K562 (cell line): ENCODE data around the gene PPP2R1B. TPM values are rescaled to one million over a fixed set of nuclear protein-coding genes. Genes with fewer than 3 reads are reported as not detected.

ENCODE experiments used
- CBX3 ChIP-seq, 2 experiments: IDR thresholded peaks; 1 replicate in 1 of 2; 2 replicates in 1 of 2; pipeline ENCODE4 v1.6.1; 2012; ENCODE audit warnings: inconsistent platforms in 2 of 2, low read length in 2 of 2, borderline replicate concordance in 1 of 2, control low read depth in 1 of 2
- FOSL1 ChIP-seq: fragments of 200-800 bp; sonication (Bioruptor generic); conservative IDR thresholded peaks from 2 replicates; pipeline ENCODE4 v1.6.1; 2016; ENCODE audit warnings: missing genetic modification characterization, missing compliant biosample characterization
- HDAC1 ChIP-seq, 2 experiments: fragments of 450-650 bp; IDR thresholded peaks; 2 replicates each; pipeline ENCODE4 v1.6.1; 2016 to 2017; ENCODE audit warnings: inconsistent platforms in 1 of 2, mild to moderate bottlenecking in 1 of 2, moderate library complexity in 1 of 2
- HDAC6 ChIP-seq: IDR thresholded peaks from 2 replicates; pipeline ENCODE4 v1.6.1; 2012; ENCODE audit warnings: low read depth, mild to moderate bottlenecking, control low read depth, inconsistent platforms, low read length, moderate library complexity
- KAT2B ChIP-seq: IDR thresholded peaks from one replicate; pipeline ENCODE4 v1.6.1; 2012; ENCODE audit warnings: low read depth, mild to moderate bottlenecking, control low read depth, inconsistent platforms, low read length, moderate library complexity
- L3MBTL2 ChIP-seq: fragments of 450-650 bp; IDR thresholded peaks from 2 replicates; pipeline ENCODE4 v1.6.1; 2016; ENCODE audit warnings: mild to moderate bottlenecking, moderate library complexity
- POLR2A ChIP-seq: fragments of 450-650 bp; conservative IDR thresholded peaks from 2 replicates; pipeline ENCODE4 v1.6.1; 2016
- SMAD1 ChIP-seq: fragments of 150-350 bp; IDR thresholded peaks from 2 replicates; pipeline ENCODE4 v1.6.1; 2014; ENCODE audit warnings: low read length, low read depth; ENCODE audit not compliant: partially characterized antibody
- TBP ChIP-seq: optimal IDR thresholded peaks from 2 replicates; pipeline ENCODE3; 2011; ENCODE audit warnings: low read depth, low read length, improper control_type of control experiment
- TEAD1 ChIP-seq, 2 experiments: fragments of 450-650 bp in 1 of 2; sonication (generic) in 1 of 2; formaldehyde crosslinking; IDR thresholded peaks; 2 replicates each; pipeline versions ENCODE4 v1.4.0 to v1.8.0; 2020 to 2022; ENCODE audit warnings: mild to moderate bottlenecking in 2 of 2, missing genetic modification reagents in 1 of 2
- ZKSCAN1 ChIP-seq: fragments of 150-350 bp; IDR thresholded peaks from 2 replicates; pipeline ENCODE4 v1.6.1; 2016; ENCODE audit warnings: low read depth, low read length
- ZNF197 ChIP-seq: fragments of 200-800 bp; sonication (Bioruptor generic); IDR thresholded peaks from 2 replicates; pipeline ENCODE4 v1.6.1; 2016; ENCODE audit warnings: low read depth, missing genetic modification characterization, missing compliant biosample characterization
- ZNF518B ChIP-seq: fragments of 250-450 bp; sonication (Bioruptor Pico); IDR thresholded peaks from 2 replicates; pipeline ENCODE4 v1.5.0; 2021; ENCODE audit warnings: mild to moderate bottlenecking, moderate library complexity
- ZNF639 ChIP-seq, 2 experiments: fragments of 200-800 bp in 1 of 2; sonication (Bioruptor generic) in 1 of 2; sonication (generic) in 1 of 2; formaldehyde crosslinking in 1 of 2; IDR thresholded peaks in 1 of 2; conservative IDR thresholded peaks in 1 of 2; 2 replicates each; pipeline versions ENCODE4 v1.5.0 to v1.6.1; 2016 to 2020; ENCODE audit warnings: missing compliant biosample characterization in 1 of 2, missing genetic modification characterization in 1 of 2, missing genetic modification reagents in 1 of 2
- polyA plus RNA-seq, 8 experiments: library from polyadenylated mRNA; depleted of rRNA in 4 of 8; stranded (reverse) in 5 of 8; unstranded in 3 of 8; fragments of >200 nt; fragmentation: Nextera tagmentation in 2 of 8; fragmentation: Illumina TruSeq in 1 of 8; extraction: Ambion mirVana in 2 of 8; extraction: Trizol in 1 of 8; gene quantifications; 2 replicates each; pipeline versions ENCODE4 v1.2.1 to v1.2.3, GENCODE V29; 2011 to 2014; ENCODE audit warnings: inconsistent platforms in 1 of 8, missing spikeins in 1 of 8
- total RNA-seq, 7 experiments: library from RNA; depleted of rRNA in 6 of 7; stranded (reverse); fragments of >200 nt in 6 of 7; fragmentation: Illumina TruSeq in 2 of 7; extraction: Trizol in 2 of 7; gene quantifications; 2 replicates each; pipeline versions ENCODE4 v1.2.1 to v1.2.3, GENCODE V29; 2011 to 2021; ENCODE audit warnings: low replicate concordance in 1 of 7
- TF ChIP-seq, protein P1 (sequence below): sonication (generic); formaldehyde crosslinking; IDR thresholded peaks from 2 replicates; pipeline ENCODE4 v1.9.0; 2022; ENCODE audit warnings: mild to moderate bottlenecking, missing genetic modification reagents

PPP2R1B gene
- total and polyA plus RNA-seq, 9 of the 15 experiments (the other 6 are each of a cell fraction or from before 2014, with no cell fraction given), result 24.6 to 68.5 (median 39.8) TPM

DNA sequence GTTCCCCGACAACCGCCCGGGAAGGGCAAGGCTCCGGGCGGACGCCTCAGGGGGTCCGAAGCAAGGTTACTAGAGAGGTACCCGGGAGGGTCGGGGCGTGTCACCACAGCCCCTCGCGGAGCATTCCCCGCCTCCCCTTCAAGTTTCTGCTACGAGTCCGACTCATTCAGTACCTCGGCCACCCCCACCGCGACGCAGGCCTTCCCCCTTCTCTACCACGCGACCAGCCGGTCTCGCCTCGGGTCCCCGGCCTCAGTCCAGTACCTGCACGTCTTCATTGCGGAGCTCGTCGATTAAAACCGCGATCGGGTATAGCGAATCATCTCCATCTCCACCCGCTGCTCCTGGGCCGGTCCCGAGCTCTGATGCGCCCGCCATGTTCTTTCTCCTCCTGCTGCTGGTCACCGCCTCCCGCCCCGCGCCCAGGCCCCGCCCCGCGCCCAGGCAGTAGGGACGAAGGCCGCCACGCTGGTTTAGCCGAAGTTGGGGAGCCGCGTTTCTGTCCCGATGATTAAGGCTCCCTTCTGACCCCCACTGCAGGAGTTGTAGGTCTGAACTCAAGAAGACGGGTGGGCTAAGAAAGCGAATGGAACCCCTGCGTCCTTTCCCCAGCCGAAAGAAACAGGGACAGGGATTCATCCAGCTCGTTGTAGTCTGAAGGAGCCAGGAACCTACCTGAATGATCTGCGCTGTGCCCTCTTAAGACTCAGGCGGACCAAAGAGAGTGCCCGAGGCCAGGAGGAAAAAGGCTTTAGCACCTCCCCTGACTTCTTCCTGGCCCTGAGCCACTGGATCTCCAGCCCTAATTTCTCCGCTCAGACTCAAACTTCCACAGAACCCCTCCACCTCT, at the start of gene PPP2R1B (continued):
- TF ChIP-seq ZNF518B (CRISPR knock-in tag) (no peak), CBX3 (IDR thresholded peaks at IDR 0.05; ENCODE audit: borderline replicate concordance in 1 of 2, low read length in 2 of 2) (peak in 1 of 2 experiments; percentile 4; a peak in 1 of 3 replicates), SMAD1 (no peak), ZNF639 (CRISPR knock-in tag; conservative IDR thresholded peaks at IDR 0.05 in 1 of 2, IDR thresholded peaks at IDR 0.05 in 1 of 2) (no peak), HDAC1 (IDR thresholded peaks at IDR 0.05) (peak in 1 of 2 experiments; percentile 69; a peak in 1 of 4 replicates), L3MBTL2 (peak; percentile 69), HDAC6 (no peak), ZNF197 (CRISPR knock-in tag) (no peak), TBP (peak; percentile 85), KAT2B (no peak), TEAD1 (CRISPR knock-in tag; IDR thresholded peaks at IDR 0.05) (0 out of 4 replicates have a peak, but pooled peaks of 1 of the 2 experiments have one; percentile 39), POLR2A (peak; percentile 92), ZKSCAN1 (no peak), FOSL1 (tag) (0 out of 2 replicates have a peak, but pooled peaks have one; percentile 18)
- TF ChIP-seq, protein P1, sequence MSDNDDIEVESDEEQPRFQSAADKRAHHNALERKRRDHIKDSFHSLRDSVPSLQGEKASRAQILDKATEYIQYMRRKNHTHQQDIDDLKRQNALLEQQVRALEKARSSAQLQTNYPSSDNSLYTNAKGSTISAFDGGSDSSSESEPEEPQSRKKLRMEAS (CRISPR knock-in tag), result peak; percentile 60
